ENCODE measurements around the gene PPM1D. TPM values are rescaled to one million over a fixed set of nuclear protein-coding genes. Genes with fewer than 3 reads are reported as not detected.

PPM1D gene
- polyA plus RNA-seq, 1 of the 3 experiments (the other 2 are of a cell fraction) = 8.8 TPM

- Histone ChIP-seq H4K20me1 (ENCODE audit: insufficient read depth) (no peaks in the 10 kb centered on the region), H3K27ac (ENCODE audit: low read depth in 2 of 2, low read length in 1 of 2) (no peak overlapping the region), H3K4me1 (ENCODE audit: control insufficient read depth in 1 of 2, insufficient read depth in 2 of 2, low read depth in 1 of 2, low read length in 1 of 2) (no peaks in the 10 kb centered on the region), H3F3A (replicated peaks; ENCODE audit: insufficient read depth) (no peaks in the 10 kb centered on the region), H3K36me3 (replicated peaks in 1 of 2; ENCODE audit: control insufficient read depth in 1 of 2, insufficient read depth in 2 of 2, low read length in 1 of 2) (no peaks in the 10 kb centered on the region), H3K27me3 (ENCODE audit: insufficient read depth) (no peaks in the 10 kb centered on the region), H3K4me3 (ENCODE audit: low read depth in 2 of 2, low read length in 1 of 2) (no peak overlapping the region), H2AFZ (ENCODE audit: low read depth) (no peak overlapping the region), H3K79me2 (ENCODE audit: insufficient read depth) (no peaks in the 10 kb centered on the region), H3K9me2 (no peaks in the 10 kb centered on the region), H3K9me3 (no peaks in the 10 kb centered on the region), H3K4me2 (no peak overlapping the region), H3K9ac (no peak overlapping the region)
- DNase-seq = no peak
- POLR2A ChIA-PET = no interaction called here
- CTCF ChIA-PET = interaction anchor here (2.0 kb wide), 1 partner anchor 75 kb away, joined by 7 read pairs; no protein-coding TSS in a partner anchor
- whole genome bisulfite sequencing (ENCODE audit: low lambda C conversion rate) = 83% methylated on average over 2 of the region's 2 CpGs
- TF ChIP-seq NRF1 (IDR thresholded peaks at IDR 0.05; ENCODE audit: low read depth, low read length) (no peak), MAX (IDR thresholded peaks at IDR 0.05; ENCODE audit: low read depth) (no peak), TAF1 (IDR thresholded peaks at IDR 0.05; ENCODE audit: borderline replicate concordance, low read depth, low read length) (no peak), RCOR1 (IDR thresholded peaks at IDR 0.05; ENCODE audit: low read length) (no peak), EP300 (IDR thresholded peaks at IDR 0.05; ENCODE audit: borderline replicate concordance in 1 of 2, low read depth in 1 of 2, low read length in 1 of 2) (no peak), YY1 (IDR thresholded peaks at IDR 0.05; ENCODE audit: low read depth) (no peak), RAD21 (IDR thresholded peaks at IDR 0.05; ENCODE audit: low read length) (no peak), IRF3 (IDR thresholded peaks at IDR 0.05; ENCODE audit: low read depth, low read length) (no peak), MEF2A (IDR thresholded peaks at IDR 0.05; ENCODE audit: borderline replicate concordance, low read depth) (no peak), TEAD4 (IDR thresholded peaks at IDR 0.05; ENCODE audit: borderline replicate concordance, insufficient read depth) (no peak), MXI1 (IDR thresholded peaks at IDR 0.05; ENCODE audit: low read depth, low read length) (no peak)
- TF ChIP-seq, protein P1, sequence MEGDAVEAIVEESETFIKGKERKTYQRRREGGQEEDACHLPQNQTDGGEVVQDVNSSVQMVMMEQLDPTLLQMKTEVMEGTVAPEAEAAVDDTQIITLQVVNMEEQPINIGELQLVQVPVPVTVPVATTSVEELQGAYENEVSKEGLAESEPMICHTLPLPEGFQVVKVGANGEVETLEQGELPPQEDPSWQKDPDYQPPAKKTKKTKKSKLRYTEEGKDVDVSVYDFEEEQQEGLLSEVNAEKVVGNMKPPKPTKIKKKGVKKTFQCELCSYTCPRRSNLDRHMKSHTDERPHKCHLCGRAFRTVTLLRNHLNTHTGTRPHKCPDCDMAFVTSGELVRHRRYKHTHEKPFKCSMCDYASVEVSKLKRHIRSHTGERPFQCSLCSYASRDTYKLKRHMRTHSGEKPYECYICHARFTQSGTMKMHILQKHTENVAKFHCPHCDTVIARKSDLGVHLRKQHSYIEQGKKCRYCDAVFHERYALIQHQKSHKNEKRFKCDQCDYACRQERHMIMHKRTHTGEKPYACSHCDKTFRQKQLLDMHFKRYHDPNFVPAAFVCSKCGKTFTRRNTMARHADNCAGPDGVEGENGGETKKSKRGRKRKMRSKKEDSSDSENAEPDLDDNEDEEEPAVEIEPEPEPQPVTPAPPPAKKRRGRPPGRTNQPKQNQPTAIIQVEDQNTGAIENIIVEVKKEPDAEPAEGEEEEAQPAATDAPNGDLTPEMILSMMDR (IDR thresholded peaks at IDR 0.05) = no peak
- TF ChIP-seq, protein P2, sequence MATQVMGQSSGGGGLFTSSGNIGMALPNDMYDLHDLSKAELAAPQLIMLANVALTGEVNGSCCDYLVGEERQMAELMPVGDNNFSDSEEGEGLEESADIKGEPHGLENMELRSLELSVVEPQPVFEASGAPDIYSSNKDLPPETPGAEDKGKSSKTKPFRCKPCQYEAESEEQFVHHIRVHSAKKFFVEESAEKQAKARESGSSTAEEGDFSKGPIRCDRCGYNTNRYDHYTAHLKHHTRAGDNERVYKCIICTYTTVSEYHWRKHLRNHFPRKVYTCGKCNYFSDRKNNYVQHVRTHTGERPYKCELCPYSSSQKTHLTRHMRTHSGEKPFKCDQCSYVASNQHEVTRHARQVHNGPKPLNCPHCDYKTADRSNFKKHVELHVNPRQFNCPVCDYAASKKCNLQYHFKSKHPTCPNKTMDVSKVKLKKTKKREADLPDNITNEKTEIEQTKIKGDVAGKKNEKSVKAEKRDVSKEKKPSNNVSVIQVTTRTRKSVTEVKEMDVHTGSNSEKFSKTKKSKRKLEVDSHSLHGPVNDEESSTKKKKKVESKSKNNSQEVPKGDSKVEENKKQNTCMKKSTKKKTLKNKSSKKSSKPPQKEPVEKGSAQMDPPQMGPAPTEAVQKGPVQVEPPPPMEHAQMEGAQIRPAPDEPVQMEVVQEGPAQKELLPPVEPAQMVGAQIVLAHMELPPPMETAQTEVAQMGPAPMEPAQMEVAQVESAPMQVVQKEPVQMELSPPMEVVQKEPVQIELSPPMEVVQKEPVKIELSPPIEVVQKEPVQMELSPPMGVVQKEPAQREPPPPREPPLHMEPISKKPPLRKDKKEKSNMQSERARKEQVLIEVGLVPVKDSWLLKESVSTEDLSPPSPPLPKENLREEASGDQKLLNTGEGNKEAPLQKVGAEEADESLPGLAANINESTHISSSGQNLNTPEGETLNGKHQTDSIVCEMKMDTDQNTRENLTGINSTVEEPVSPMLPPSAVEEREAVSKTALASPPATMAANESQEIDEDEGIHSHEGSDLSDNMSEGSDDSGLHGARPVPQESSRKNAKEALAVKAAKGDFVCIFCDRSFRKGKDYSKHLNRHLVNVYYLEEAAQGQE (IDR thresholded peaks at IDR 0.05; ENCODE audit: low read depth, low read length) = no peak
Observed at GRCh38 chr17:60563743-60564142, 36.2 kb upstream of the PPM1D start.

Measured in SK-N-SH (cell line).